GM12878 (cell line): ENCODE measurements around the gene LANCL1.

Experiments
- CTCF ChIP-seq, 3 experiments: IDR thresholded peaks in 2 of 3; conservative IDR thresholded peaks in 1 of 3; 2 replicates each; pipeline ENCODE4 v1.5.1; 2011; ENCODE audit warnings: low read depth in 3 of 3, low read length in 3 of 3, mild to moderate bottlenecking in 3 of 3, control low read depth in 2 of 3, moderate library complexity in 2 of 3, inconsistent platforms in 1 of 3, mixed read lengths in 1 of 3; ENCODE audit not compliant: control insufficient read depth in 2 of 3, insufficient read depth in 1 of 3; ENCODE audit errors: extremely low read depth in 1 of 3
- EP300 ChIP-seq, 2 experiments: fragments of 150-350 bp in 1 of 2; IDR thresholded peaks; 2 replicates each; pipeline ENCODE4 v1.6.1; 2011 to 2012; ENCODE audit warnings: low read depth in 2 of 2, low read length in 2 of 2, borderline replicate concordance in 1 of 2, improper control_type of control experiment in 1 of 2, inconsistent platforms in 1 of 2; ENCODE audit not compliant: control insufficient read depth in 1 of 2
- POLR2AphosphoS5 ChIP-seq: IDR thresholded peaks from 2 replicates; pipeline ENCODE4 v1.6.1; 2011; ENCODE audit warnings: mild to moderate bottlenecking, low read length, inconsistent platforms

- TF ChIP-seq CTCF (IDR thresholded peaks at IDR 0.05 in 2 of 3, conservative IDR thresholded peaks at IDR 0.05 in 1 of 3; ENCODE audit: control insufficient read depth in 2 of 3, extremely low read depth in 1 of 3, insufficient read depth in 1 of 3, low read depth in 3 of 3, low read length in 3 of 3) (no peak), POLR2AphosphoS5 (no peak), EP300 (IDR thresholded peaks at IDR 0.05; ENCODE audit: borderline replicate concordance in 1 of 2, control insufficient read depth in 1 of 2, low read depth in 2 of 2, low read length in 2 of 2) (no peak)
Measured at GRCh38 chr2:210410542-210410941, 66.0 kb downstream of the LANCL1 start.
